HG02610 (cell line): Measurements from ENCODE around the gene KBTBD3.
A peak's percentile ranks its signal among the peaks of the same experiment; 100 is the strongest.
"Not testable (repeated sequence)": the region's sequence is repeated elsewhere in the genome, so short reads cannot be mapped to it uniquely, and the experiment has no call there.

Source experiments
- ATAC-seq: cut with Tn5 transposase; IDR thresholded peaks from one replicate; pipeline ENCODE4 v1.9.1; 2021; ENCODE audit warnings: mild to moderate bottlenecking, moderate library complexity; ENCODE audit not compliant: unreplicated experiment

KBTBD3 gene

DNA sequence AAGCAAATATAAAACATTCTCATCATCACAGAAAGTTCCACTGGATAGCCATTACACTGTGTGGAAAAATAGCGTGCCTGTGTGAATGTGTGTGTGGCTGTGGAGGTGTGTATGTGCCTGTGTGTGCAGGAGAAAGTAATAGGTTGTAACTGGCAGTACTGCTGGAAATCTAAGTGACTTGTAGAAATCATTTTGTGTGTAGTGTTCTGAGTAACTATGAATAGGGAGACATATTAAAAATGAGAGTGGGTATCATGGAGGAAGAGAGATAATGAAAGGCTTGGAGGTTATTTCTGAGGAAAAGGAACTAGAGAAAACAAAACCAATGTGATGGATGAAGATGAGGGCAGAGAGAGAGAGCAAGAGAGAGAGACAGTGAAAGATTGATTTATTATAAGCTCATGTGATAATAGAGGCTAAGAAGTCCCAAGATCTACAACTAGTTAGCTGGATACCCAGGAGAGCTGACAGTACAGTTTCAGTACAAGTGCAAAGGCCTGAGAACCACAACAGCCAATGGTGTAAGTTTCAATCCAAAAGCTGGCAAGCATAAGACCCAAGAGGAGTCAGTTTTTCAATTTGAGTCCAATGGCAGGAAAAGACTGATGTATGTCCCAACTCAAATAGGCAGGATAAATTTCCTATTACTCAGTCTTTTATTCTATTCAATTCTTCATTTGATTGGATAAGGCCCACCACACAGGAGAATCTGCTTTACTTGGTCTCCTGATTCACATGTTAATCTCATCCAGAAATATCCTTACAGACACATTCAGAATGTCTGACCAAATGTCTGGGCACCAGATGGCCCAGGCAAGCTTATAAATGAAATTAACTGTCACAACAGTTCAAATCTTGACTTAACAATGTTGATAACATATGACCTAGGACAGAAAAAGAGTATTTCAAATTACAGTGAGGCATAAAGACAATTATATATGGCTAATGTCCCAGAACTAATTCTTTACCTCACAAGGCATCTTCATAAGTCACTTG is 14.9 kb downstream of the KBTBD3 start:
- peak; percentile 53 for ATAC-seq

DNA sequence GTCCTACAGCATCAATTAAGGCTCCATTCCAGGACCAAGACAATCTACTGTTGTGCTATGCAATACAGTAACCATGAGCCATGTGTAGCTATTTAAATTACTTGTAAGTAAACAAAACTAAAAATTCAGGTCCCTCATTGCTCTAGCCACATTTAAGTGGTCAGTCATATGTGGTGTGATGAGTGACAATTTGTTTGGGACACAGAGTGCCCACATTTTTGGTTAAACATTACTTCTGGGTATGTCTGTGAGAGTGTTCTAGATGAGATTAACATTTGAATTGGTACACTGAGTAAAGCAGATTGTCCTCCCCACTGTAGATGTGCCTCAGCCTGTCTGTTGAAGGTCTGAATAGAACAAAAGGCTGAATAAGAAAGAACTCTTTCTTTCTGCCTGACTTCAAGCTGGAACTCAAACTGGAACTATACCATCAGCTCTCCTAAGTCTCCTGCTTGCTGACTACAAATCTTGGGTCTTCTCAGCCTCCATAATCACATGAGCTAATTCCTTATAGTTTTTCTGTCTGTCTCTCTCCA is 15.8 kb downstream of the KBTBD3 start:
- no peak for ATAC-seq

DNA sequence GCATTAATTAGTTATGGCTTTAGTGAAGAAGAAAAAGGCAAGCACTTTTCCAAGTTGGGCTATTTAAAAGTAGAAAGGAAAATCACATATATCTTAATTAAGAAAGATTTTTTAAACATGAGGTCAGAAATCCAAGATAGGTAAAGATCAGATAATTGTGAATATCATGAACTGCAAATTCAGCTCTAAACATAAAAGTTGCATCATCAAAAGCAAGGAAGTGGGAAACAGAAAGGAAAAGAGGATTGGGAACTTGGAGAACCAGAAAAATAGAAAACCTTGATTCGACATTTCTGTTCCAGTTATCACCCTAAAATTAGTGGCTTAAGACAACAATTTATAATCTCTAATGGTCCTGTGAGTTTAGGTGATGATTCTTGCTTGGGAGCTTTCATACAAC is 17.5 kb downstream of the KBTBD3 start:
- ATAC-seq: no peak

GRCh38 chr11:106058377-106058776 is 18.8 kb downstream of the KBTBD3 start:
- ATAC-seq: not testable (repeated sequence)

GRCh38 chr11:106051103-106051502 is 26.0 kb downstream of the KBTBD3 start:
- ATAC-seq: no peak

- no peak for ATAC-seq
Measured at GRCh38 chr11:106049727-106050476, 27.2 kb downstream of the KBTBD3 start.

DNA sequence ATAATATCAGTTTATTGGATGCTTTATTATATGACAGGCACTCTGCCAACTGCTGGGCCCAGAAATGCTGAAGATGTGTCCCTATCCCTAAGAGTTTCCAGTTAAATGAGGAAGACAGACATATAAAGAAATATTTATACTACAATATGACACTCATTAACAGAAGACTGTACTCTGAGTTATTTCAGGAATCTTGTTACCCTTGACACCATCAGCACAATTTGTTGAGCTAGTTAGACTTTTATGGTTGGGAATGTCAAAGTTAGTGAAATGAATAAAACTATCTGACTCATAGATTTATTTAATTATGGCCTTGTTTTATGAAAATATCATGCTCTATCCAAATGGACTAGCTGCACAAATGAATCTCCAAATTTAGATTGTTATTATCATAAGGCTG is 29.5 kb downstream of the KBTBD3 start:
- no peak for ATAC-seq

DNA sequence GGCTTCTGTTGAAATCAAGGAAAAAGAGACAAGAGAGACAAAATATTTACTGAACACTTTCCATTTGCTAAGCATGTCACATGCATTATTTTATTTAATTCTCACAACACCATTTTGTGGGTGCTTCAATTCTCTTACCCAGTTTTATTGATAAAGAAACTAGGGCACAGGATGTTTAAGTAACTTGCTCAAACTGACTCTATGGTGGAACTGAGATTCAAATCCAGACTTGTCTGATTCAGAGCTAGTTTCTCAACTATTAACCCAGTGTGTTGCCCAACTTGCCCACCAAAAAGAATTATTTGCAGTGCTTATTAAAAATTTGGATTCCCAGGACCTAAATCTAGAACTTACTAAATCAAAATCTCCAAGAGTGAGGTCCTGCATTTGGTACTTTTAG is 33.6 kb downstream of the KBTBD3 start:
- no peak for ATAC-seq

- no peak for ATAC-seq
Measured at GRCh38 chr11:106032861-106033260, 44.3 kb downstream of the KBTBD3 start.

- ATAC-seq: no peak
Measured at GRCh38 chr11:106031936-106032335, 45.2 kb downstream of the KBTBD3 start.

GRCh38 chr11:106031202-106031810 is 45.8 kb downstream of the KBTBD3 start:
- ATAC-seq: no peak

DNA sequence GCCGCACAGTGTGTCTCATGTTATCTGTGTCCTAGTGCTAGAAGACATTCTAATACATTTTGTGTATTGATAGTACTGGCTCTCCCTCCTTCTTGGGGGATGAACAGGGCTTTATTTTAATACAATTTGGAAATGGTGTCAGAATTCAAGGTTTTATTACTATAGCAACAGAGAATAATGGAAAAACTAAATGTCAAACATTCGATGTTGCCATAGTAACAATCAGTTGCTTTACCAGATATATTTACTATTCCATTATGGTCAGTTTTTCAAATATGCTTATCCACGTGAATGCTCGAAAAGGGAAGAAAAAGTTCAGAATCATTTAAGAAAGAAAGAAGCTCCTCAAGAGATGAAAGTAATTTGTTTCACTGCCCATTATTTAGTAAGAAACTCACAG is 46.5 kb downstream of the KBTBD3 start:
- ATAC-seq: no peak

DNA sequence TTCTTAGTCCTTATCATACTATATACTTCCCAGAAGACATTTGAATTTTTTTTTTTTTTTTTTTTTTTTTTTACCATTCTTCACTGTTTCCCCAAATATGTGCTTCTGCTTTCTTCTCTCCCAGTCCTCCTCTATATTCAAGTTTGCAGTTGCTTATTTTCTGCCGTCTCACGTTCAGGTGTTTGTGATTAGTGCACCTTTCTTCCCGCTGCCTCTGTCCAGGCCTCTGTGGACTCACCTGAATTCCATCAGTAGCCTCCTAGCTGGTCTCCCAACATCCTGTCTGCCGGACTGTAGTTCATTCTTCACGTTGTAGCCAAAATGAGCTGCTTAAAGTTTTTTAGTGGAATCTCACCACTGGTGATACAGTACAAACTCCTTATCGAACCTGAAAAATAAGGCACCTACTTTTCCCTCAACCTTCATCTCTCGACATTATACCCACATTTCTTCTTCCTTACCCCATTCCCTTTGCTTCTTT is 54.3 kb downstream of the KBTBD3 start:
- no peak for ATAC-seq

- peak; percentile 98 for ATAC-seq
Measured at GRCh38 chr11:106021967-106022794, 55.0 kb downstream of the KBTBD3 start, which contains the start of gene MSANTD4. TSS of gene MSANTD4 (minus strand) at chr11:106022240. CDS start at chr11:106010917, 11,323 bp downstream.

DNA sequence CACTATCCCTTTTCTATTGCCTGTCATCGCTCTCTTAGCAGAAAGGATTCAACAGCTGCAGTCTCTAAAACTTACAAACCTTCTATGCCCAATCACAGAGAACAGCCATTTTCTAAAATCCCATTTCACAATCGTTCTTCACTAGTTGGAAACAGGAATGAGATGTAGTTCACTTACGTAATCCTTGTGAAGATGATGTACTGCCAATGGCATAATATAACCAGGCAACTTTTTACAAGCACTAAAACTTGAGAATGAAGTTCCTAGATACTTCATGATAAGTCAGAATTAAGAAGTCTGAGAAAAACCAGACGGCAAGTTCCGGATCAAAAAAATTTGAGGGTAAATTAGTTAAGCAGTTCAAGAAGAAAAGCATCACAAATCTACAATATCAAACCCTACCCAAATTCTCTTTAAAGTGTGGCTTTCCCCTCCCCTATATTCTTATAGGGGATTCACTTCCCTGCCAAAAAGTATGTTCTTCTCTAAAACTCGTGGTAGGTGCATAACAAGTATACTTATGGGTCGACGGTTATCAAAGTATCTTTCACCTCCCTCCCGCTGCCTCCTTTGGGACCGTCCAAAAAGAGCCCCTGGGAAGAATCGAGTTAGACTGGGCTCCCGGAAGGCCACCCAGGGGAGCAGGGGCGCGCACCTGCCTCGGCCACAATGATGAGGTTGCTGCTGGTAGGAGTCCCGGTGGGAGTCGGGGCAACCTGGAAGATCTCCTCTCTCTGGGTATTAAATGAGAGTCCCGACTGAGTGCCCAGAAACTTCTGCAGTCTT is 55.8 kb downstream of the KBTBD3 start:
- peak; percentile 6 for ATAC-seq

DNA sequence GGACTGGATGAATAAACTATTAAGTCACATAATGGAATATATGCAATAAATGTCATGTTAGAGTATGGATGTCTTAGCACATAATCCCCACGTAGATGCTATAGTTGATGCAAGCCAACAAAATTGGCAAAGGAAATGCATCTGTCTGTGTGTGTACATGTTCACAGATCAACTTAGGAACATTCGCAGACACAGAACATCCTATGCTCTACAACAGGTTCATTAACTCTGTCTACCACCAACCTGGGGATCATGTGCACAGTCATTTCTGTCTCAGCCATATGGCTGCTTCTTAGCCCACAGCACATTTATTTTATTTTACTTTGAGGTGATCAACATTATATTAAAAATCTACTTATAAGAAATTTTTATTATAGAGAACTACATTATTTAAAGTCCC is 60.1 kb downstream of the KBTBD3 start:
- no peak for ATAC-seq

DNA sequence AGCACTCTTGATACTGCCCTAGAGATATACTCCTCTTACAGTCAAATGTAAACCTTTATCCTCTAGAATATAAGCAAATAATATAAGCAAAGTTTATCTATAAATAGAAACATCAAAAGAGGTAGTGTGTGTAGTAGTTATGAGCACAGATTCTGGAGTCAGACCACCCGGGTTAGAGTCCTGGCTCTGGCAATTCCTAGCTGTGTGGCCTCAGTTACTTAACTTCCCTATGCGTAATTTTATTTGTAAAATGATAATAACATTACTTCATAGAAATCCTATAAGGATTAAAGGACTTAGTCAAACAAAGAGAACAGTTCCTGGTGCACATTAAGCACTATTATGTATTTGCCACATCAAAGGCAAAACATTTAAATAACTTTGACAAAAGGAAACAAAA is 62.1 kb downstream of the KBTBD3 start:
- ATAC-seq: no peak

- no peak for ATAC-seq
Measured at GRCh38 chr11:106014620-106015019, 62.5 kb downstream of the KBTBD3 start.

GRCh38 chr11:106014035-106014434 is 63.1 kb downstream of the KBTBD3 start:
- no peak for ATAC-seq
